HL-60/S4 treated with retinoic acid at 250 ng/mL for 4 days and 3 days (cell line): ENCODE measurements around the gene LMCD1.

Experiments
- in situ Hi-C: fragments of 300-500 bp; cut with MboI; formaldehyde crosslinking; loops from 2 replicates; pipeline ENCODE4 v1.7.0; 2022; ENCODE audit warnings: low sequenced_read_pairs

Gene LMCD1

DNA sequence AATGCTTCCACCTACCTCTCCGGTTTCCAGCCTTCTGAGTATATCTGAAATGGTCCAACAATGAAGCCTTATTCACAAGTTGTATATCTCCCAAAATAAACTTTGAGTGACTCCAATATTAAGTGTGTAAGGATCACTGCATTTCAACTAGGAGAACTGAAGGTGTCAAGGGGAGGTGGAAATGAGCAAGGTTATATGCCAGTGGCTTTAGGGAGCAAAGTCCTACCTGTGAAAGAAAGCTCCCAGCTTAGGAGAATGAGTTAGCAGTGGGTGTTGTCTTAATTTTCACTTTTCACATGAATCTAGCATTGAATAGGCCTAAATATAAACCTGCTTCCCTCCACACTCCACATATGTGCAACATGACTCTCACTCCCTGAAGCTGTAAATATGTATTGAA lies 29.0 kb downstream of the LMCD1 start:
- in situ Hi-C loops = no loop called here

GRCh38 chr3:8532251-8532871 lies 30.7 kb downstream of the LMCD1 start:
- in situ Hi-C loops = no loop called here

DNA sequence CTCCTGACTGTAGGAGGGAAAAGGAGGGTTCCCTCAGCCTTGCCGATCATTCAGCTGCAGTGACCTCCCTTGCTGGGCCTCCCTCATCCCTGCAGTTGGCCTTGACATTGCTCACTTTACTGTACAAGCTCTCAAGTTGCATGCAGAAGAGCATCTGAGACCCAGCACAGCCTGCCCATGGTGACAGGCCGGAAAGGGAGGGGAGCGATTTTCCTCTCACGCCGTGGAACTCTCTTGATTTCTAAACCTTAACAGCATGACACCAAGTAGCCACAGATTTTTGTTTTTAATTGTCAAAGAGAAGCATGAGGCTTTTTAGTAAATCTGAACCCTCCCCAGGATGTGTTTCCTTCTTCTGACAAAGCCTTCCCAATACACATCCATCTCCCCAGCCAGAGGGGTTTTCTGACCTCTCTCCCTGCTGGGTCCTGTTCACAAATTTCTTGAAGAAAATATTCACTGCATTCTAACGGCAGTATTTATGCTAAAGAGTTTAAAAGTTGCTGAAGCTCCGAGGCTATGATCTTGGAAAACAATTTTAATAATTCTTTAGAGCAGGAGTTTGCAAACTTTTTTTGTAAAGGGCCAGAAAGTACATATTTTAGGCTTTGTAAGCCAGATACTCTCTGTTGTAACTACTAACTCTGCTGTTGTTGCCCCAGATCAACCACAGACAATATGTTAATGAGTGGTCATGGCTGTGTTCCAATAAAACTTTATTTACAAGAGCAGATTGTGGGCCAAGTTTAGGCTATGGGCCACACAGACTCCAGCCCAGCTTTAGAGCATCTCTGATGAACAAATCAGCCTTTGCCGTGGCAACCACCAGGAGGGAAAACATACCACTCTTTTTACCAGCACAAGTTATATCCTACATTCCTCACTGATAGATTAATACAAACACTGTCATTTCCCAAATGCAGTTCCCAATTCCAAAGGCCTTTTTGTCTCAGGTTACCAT lies 34.8 kb downstream of the LMCD1 start:
- in situ Hi-C loops = no loop called here

DNA sequence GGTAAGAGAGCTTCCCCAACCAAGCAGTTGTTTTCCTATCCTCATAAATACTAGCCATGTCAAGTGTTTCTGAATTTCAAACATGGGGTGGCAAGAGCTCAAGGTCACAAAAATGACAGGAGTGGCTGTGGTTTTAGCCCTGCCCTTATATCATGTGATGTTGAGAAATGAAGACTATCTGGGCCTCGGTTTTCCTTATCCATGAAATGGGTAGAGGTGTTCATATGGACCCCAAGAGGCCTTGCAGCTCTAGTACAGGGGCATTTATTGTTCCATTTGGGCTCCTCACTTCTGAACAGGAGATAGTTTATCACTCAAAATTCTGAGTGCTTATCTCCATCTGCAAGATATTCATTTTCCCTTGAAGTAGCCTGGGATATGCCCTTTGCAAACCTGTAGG lies 35.8 kb downstream of the LMCD1 start:
- in situ Hi-C loops = no loop called here

DNA sequence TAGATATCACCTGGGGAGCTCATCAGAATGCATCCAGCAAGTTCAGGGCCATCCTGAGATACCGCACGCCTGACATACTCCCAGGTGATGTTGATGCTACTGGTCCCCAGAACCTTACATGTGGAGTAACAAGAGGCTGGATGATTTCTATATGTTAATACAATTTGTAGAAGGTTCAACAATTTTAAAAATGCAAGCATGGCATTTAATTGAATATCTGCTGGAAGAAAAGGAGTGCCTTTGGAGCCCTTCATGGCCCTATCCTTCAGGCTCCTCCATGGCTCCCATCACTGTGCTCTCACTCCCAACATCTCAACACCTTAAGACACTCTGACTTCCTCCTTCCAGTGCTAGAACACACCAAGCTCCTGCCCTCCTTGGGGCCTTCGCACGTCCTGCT lies 36.6 kb downstream of the LMCD1 start:
- in situ Hi-C loops = no loop called here

- in situ Hi-C loops = no loop called here
These were observed 37.3 kb downstream of the LMCD1 start for GRCh38 chr3:8538913-8539312.

DNA sequence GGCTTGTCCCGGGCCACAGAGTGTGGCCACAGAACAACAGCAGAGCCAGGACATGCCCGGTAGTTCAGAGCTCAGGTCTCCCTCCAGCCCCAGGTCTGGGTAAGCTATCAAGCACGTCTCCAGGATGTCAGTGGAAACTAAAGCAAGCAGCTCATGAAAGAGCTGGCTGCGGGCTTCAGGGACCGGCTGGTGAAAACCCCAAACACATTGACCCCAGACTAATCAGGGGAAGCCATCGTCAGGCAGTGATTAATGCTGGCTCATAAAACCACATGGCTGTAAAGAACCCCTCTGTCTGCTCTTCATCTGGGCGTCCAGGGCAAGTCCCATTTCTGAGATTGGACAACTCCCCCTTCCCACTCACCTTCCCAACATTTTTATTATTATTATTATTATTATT lies 37.8 kb downstream of the LMCD1 start:
- in situ Hi-C loops = no loop called here

DNA sequence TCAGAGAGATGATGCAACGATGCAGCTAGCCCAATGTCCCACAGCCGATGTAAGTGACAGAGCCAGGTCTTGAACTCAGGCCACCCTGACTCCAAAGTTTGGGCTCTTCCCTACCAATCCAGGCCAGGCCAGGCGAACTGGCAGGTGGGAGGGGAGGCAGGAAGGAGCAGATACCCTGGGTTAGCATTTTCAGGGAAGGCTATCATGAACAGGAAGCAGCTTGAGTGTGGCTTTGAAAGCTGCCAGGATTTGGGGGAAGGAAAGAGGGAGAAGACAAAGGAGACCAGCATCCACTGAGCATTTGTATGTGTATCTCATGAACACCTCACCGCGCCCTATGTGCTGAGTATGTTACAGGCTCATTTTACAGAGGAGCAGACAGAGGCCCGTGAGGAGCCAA lies 38.8 kb downstream of the LMCD1 start:
- in situ Hi-C loops = no loop called here

DNA sequence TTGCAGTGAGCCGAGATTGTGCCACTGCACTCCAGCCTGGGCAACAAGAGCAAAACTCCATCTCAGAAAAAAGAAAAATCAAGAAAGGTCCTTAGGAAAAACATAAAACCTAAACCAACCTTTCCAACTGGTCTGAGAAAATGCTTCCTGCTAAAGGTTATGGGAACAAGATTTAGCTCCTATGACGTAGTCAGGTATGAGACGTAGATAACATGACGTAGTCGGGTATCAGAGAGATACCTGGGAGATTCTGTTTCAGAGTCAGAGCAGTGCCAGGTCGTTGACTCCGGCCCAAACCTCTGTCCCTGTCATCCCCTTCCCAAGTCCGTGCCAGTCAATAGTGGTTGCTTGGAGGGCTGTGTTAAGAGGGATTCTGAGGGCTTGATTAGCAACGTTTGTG lies 39.9 kb downstream of the LMCD1 start:
- in situ Hi-C loops = no loop called here

- in situ Hi-C loops = no loop called here
These were observed 40.8 kb downstream of the LMCD1 start for GRCh38 chr3:8542190-8543135.

DNA sequence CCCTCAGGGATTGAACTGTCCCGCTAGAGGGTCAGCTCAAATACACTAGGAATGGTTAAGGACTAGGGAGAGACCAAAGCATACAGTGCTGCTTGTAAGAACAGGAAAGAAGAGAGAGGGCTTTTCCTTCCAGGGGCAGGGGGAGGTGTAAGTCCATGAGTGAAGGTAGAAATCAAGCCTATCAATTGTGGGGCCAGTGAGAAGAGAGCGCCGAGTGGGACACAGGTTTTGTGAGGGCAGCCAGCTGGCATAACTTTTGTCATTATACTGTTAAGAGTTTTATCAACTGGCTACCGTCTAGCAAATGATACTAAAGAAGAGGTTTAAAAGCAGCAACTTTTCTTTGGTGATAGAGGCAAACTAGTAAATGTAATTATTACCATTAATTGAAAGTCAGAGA lies 45.0 kb downstream of the LMCD1 start:
- in situ Hi-C loops = no loop called here

DNA sequence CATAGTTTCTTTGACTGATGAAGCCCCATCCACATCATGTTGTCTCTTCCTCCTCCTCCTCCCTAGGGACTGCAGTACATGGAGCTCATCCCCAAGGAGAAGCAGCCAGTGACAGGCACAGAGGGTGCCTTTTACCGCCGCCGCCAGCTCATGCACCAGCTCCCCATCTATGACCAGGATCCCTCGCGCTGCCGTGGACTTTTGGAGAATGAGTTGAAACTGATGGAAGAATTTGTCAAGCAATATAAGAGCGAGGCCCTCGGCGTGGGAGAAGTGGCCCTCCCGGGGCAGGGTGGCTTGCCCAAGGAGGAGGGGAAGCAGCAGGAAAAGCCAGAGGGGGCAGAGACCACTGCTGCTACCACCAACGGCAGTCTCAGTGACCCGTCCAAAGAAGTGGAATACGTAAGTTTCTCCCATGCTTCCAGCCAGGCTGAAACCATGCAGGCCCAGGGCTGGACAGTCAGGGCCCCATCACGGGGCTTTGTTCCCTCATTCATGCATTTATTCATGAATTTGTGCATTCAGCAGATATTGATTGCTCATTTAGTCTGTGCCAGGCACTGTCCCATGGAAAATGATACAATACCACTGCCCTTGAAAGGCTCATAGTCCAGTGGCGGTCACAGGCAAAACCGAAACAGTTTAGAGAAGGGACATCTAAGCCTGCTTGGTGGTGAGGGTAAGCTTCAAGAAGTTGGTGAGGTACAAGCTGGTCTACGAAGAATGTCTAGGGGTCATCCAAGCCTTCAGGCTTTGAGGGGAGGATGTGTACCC lies 47.1 kb downstream of the LMCD1 start:
- in situ Hi-C loops = no loop called here

GRCh38 chr3:8549354-8549753 lies 47.7 kb downstream of the LMCD1 start:
- in situ Hi-C loops = no loop called here

GRCh38 chr3:8550611-8551010 lies 49.0 kb downstream of the LMCD1 start:
- in situ Hi-C loops = no loop called here

DNA sequence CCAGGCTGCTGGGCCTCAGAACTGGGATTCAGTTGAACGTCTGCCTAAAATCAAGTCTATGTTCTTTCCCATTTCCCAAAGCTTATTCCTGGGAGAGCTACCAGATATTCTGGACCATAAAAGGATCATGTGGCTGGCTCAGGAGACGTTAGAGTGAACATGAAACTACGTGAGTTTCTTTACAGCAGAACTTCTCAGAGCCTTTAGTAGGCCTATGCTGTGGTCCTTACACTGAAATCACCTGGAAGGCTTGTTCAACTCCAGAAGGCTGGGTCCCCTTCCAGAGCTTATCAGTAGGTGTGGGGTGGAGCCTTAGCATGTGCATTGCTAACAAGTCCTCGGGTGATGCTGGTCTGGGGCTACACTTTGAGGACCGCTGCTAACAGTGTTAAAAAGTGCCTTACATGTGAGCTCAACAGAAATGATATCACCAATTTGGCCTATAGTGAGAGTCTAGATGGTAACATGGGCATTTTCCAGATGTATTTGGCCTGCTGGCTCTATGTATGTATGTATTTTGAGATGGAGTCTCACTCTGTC lies 50.7 kb downstream of the LMCD1 start:
- in situ Hi-C loops = no loop called here

- in situ Hi-C loops = no loop called here
These were observed 51.8 kb downstream of the LMCD1 start for GRCh38 chr3:8553405-8553804.

- in situ Hi-C loops = no loop called here
These were observed 53.1 kb downstream of the LMCD1 start for GRCh38 chr3:8554696-8555095.

DNA sequence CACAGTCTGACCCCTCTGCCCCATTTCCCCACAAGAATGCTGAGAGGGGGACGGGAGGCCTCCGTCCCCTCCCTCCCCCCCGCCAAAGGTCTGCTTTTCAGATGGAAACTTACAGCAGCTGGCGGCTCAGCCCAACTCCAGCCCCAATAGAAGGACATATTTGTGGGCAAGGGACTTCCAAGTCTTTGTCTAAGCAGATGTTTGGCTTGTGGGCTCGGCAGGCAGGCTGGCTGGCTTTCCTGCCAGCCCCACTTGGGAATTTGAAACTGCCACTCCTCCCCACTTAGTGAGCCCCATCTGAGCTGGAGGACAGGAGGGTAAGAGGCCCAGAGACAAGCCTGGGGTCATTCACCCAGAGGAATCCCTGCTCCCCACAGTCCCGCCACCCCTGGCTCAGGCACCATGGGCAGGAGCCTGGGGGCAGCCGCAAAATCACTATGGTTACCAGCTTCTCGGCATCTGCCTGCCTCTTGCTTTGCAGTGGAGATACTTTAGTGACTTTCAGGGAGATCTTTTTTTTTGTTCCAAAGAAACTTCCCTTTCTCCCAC lies 53.6 kb downstream of the LMCD1 start:
- in situ Hi-C loops = no loop called here

GRCh38 chr3:8555725-8556472 lies 54.3 kb downstream of the LMCD1 start:
- in situ Hi-C loops = no loop called here
